ENCODE measurements around the gene FSD1. TPM values are rescaled to one million over a fixed set of nuclear protein-coding genes. Genes with fewer than 3 reads are reported as not detected.
"Not testable (repeated sequence)": the region's sequence is repeated elsewhere in the genome, so short reads cannot be mapped to it uniquely, and the experiment has no call there.

Gene FSD1
- total RNA-seq, 2 experiments from 2014 or later = 23.1 to 25.3 TPM

GRCh38 chr19:4286141-4286540 lies 18.3 kb upstream of the FSD1 start:
- ATAC-seq; H3K27me3 Mint-ChIP-seq; DNase-seq; H3K9me3 Mint-ChIP-seq (ENCODE audit: low read depth); H3K27ac Mint-ChIP-seq; H3K4me1 Mint-ChIP-seq; POLR2A ChIA-PET; H3K36me3 Mint-ChIP-seq (ENCODE audit: low read depth); intact Hi-C loops (cut with DNase I, micrococcal nuclease); H3K4me3 Mint-ChIP-seq; CTCF ChIA-PET: not testable (repeated sequence)

- no peak overlapping the region for H3K27ac Mint-ChIP-seq
- DNase-seq (no peak), ATAC-seq (no peak)
- intact Hi-C loops (cut with DNase I, micrococcal nuclease) = no loop called here
- ChIA-PET POLR2A (no interaction called here), CTCF (interaction anchor here (0.7 kb wide), 1 partner anchor 64 kb away, joined by 3 read pairs; no protein-coding TSS in a partner anchor)
- no peaks in the 10 kb centered on the region for H3K27me3 Mint-ChIP-seq
- H3K9me3 Mint-ChIP-seq (ENCODE audit: low read depth) = no peaks in the 10 kb centered on the region
- no peaks in the 10 kb centered on the region for H3K4me1 Mint-ChIP-seq
- H3K36me3 Mint-ChIP-seq (ENCODE audit: low read depth) = no peaks in the 10 kb centered on the region
- H3K4me3 Mint-ChIP-seq = no peak overlapping the region
Observed at GRCh38 chr19:4288091-4288777, 16.2 kb upstream of the FSD1 start.

DNA sequence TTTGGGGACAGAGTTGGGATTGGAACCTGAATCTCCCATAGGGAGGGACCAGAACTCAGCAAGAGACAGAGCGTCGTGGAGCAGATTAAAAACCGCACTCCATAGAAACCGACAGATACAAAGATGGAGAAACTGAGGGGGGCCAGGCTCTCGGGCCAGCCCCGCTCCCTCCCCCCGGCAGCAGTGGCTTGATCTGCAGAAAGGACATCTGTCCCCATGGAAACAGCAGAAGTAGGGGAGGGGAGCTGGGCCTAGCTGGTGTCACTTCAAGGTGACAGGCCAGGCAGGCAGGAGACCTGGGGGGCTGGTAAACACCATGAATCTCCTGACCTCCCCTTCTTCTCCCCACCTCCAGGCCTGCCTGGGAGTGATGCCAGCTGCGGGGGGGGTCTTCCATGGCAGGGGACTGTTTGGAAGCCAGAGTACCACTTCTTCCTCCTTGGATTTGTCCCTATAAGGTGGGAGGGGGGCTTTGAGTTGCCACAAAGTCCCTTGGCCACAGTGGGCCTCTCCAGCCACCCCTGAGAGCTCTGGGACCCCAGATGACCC lies 13.1 kb upstream of the FSD1 start:
- Mint-ChIP-seq H3K9me3 (ENCODE audit: low read depth) (no peaks in the 10 kb centered on the region), H3K27me3 (no peaks in the 10 kb centered on the region), H3K27ac (no peak overlapping the region), H3K4me3 (no peak overlapping the region), H3K36me3 (ENCODE audit: low read depth) (no peaks in the 10 kb centered on the region), H3K4me1 (no peaks in the 10 kb centered on the region)
- ChIA-PET POLR2A (no interaction called here), CTCF (interaction anchor here (0.6 kb wide), 1 partner anchor 279 kb away, joined by 3 read pairs; no protein-coding TSS in a partner anchor)
- ATAC-seq (no peak), DNase-seq (no peak)
- intact Hi-C loops (cut with DNase I, micrococcal nuclease) = no loop called here

DNA sequence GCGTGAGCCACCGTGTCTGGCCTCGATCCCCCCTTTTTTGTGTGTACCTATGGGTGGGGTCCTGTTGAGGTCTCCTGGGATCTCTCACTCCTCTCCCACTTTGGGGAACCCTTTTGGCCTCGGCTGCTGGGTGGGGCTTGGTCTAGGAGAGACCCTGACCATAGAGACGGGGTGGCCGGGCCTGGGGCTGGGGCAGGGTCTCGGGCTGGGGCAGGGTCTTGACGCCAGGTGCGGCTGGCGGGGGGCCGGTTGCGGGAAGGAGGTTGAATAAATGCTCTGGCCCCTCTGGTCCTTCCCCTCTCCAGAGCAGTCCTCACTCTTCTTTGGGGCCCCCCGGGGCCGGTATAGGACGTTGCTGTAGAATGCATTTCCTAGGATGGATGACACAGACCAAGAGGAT lies 11.9 kb upstream of the FSD1 start:
- ChIA-PET CTCF (interaction anchor here (0.6 kb wide), 1 partner anchor 353 kb away, joined by 3 read pairs; no protein-coding TSS in a partner anchor), POLR2A (no interaction called here)
- Mint-ChIP-seq H3K4me1 (peaks cover 2% of the 10 kb centered on the region), H3K9me3 (ENCODE audit: low read depth) (no peaks in the 10 kb centered on the region), H3K4me3 (no peak overlapping the region), H3K27me3 (no peaks in the 10 kb centered on the region), H3K27ac (no peak overlapping the region), H3K36me3 (ENCODE audit: low read depth) (no peaks in the 10 kb centered on the region)
- ATAC-seq (no peak), DNase-seq (no peak)
- intact Hi-C loops (cut with DNase I, micrococcal nuclease) = no loop called here

- intact Hi-C loops (cut with DNase I, micrococcal nuclease) = no loop called here
- POLR2A ChIA-PET = no interaction called here
- ATAC-seq = no peak
- Mint-ChIP-seq H3K36me3 (ENCODE audit: low read depth) (no peaks in the 10 kb centered on the region), H3K9me3 (ENCODE audit: low read depth) (no peaks in the 10 kb centered on the region), H3K27ac (no peak overlapping the region), H3K27me3 (no peaks in the 10 kb centered on the region), H3K4me1 (peaks cover 12% of the 10 kb centered on the region), H3K4me3 (no peak overlapping the region)
- no peak for DNase-seq
- CTCF ChIA-PET = interaction anchor here (0.9 kb wide), 1 partner anchor 28 kb away, joined by 4 read pairs; no protein-coding TSS in a partner anchor
Observed at GRCh38 chr19:4294389-4294788, 10.0 kb upstream of the FSD1 start.

GRCh38 chr19:4295972-4296771 lies 8.2 kb upstream of the FSD1 start:
- Mint-ChIP-seq H3K36me3 (ENCODE audit: low read depth) (no peaks in the 10 kb centered on the region), H3K9me3 (ENCODE audit: low read depth) (no peaks in the 10 kb centered on the region), H3K4me3 (no peak overlapping the region), H3K27ac (no peak overlapping the region), H3K27me3 (no peaks in the 10 kb centered on the region), H3K4me1 (peaks cover 17% of the 10 kb centered on the region)
- intact Hi-C loops (cut with DNase I, micrococcal nuclease) = no loop called here
- ChIA-PET POLR2A (no interaction called here), CTCF (interaction anchor here (0.6 to 1.4 kb wide), 3 partner anchors 29 to 128 kb away, joined by 3 to 6 read pairs (median 6); no protein-coding TSS in a partner anchor)
- no peak for ATAC-seq
- DNase-seq = no peak

DNA sequence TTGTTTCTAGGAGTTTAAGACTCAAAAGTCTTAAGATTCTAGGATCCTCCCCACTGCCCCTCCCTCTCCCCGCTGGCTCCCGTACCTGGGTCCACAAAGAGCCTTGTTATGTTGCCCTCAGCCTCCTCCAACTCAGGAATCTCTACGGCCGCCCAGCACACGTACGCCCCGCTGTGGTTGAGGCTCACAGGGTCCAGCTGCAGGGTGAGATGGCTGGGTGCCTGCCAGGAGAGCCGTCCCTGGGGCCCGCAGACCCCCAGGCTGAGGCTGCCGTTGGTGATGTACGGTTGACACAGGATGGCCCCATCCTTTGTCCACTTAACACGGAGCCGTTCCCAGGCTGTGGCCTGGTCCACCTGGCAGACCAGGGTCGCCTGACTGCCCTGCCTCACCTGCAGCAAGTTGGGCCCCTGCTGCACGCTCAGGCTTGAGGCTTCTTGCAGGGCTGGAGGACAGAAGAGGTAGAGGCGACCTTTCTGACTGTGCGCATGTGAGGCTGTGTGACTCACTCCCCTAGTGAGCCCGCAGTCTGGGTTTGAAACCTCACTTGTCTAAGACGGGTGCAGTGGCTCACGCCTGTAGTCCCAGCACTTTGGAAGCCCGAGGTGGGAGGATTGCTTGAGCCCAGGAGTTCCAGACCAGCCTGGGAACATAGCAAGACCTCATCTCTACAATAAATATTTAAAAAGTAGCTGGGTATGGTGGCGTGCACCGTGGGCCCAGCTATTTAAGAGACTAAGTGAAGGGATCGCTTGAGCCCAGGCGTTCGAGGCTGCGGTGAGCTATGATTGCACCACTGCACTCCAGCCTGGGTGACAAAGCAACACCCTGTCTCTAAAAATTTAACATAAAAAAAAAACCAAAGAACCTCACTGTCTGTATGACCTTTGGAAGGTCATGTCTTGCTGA lies 6.2 kb upstream of the FSD1 start:
- ATAC-seq (peak; percentile 83), DNase-seq (peak; percentile 76)
- POLR2A ChIA-PET = interaction anchor here (0.6 to 1.3 kb wide), 2 partner anchors 31 to 118 kb away, joined by 3 to 11 read pairs; no protein-coding TSS in a partner anchor
- H3K4me3 Mint-ChIP-seq = no peak overlapping the region
- H3K9me3 Mint-ChIP-seq (ENCODE audit: low read depth) = no peaks in the 10 kb centered on the region
- intact Hi-C loops (cut with DNase I, micrococcal nuclease) = no loop called here
- CTCF ChIA-PET = interaction anchor here (1.0 kb wide), 1 partner anchor 21 kb away, joined by 3 read pairs; no protein-coding TSS in a partner anchor
- H3K4me1 Mint-ChIP-seq = peaks cover 34% of the 10 kb centered on the region
- H3K36me3 Mint-ChIP-seq (ENCODE audit: low read depth) = no peaks in the 10 kb centered on the region
- no peaks in the 10 kb centered on the region for H3K27me3 Mint-ChIP-seq
- H3K27ac Mint-ChIP-seq = peak overlapping the region; percentile 48

- H3K4me1 Mint-ChIP-seq = peaks cover 42% of the 10 kb centered on the region
- DNase-seq = no peak
- peak overlapping the region; percentile 48 for H3K27ac Mint-ChIP-seq
- ATAC-seq = peak; percentile 4
- ChIA-PET POLR2A (interaction anchor here (0.6 to 1.3 kb wide), 2 partner anchors 32 to 119 kb away, joined by 3 to 11 read pairs; no protein-coding TSS in a partner anchor), CTCF (no interaction called here)
- intact Hi-C loops (cut with DNase I, micrococcal nuclease) = no loop called here
- H3K36me3 Mint-ChIP-seq (ENCODE audit: low read depth) = no peaks in the 10 kb centered on the region
- H3K27me3 Mint-ChIP-seq = no peaks in the 10 kb centered on the region
- no peaks in the 10 kb centered on the region for H3K9me3 Mint-ChIP-seq (ENCODE audit: low read depth)
- no peak overlapping the region for H3K4me3 Mint-ChIP-seq
Observed at GRCh38 chr19:4298810-4299550, 5.4 kb upstream of the FSD1 start.

- H3K27me3 Mint-ChIP-seq = no peaks in the 10 kb centered on the region
- DNase-seq (no peak), ATAC-seq (no peak)
- H3K9me3 Mint-ChIP-seq (ENCODE audit: low read depth) = no peaks in the 10 kb centered on the region
- peak overlapping the region; percentile 34 for H3K4me3 Mint-ChIP-seq
- intact Hi-C loops (cut with DNase I, micrococcal nuclease) = loop anchor here in 1 of 2 experiments (5.0 kb wide), 1 partner anchor 33 kb away; no protein-coding TSS in a partner anchor
- H3K36me3 Mint-ChIP-seq (ENCODE audit: low read depth) = no peaks in the 10 kb centered on the region
- H3K4me1 Mint-ChIP-seq = peaks cover 46% of the 10 kb centered on the region
- POLR2A ChIA-PET = no interaction called here
- H3K27ac Mint-ChIP-seq = peak overlapping the region; percentile 45
- CTCF ChIA-PET = no interaction called here
Observed at GRCh38 chr19:4300589-4300988, 3.8 kb upstream of the FSD1 start.

DNA sequence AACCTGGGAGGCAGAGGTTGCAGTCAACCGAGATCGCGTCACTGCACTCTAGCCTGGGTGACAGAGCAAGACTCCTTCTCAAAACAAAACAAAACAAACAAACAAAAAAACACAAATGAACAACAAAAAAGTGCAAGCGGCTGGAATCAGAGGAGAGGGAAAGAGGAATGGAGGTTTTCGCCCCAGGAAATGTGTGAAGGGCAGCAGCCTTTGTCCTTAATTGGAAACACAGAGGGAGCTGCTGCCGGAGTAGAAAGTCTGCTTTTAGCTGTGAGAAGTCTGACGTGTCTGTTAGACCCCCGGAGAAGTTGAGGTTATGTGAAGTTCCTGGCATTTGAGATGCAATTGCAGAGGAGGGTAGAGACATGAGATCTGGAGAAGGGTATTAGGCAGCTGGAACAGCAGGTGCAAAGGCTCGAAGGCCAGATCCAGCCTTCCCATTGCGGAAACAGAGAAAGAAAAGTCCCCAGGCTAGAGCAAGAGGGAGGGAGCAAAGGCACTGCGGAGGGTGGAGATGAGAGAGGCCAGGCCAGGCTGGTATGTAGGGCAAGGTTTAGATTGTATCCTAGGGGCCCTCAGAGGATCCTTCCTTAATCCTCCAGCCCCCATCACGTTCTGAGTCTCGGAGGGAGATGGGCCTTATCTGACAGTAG lies 2.7 kb upstream of the FSD1 start:
- ChIA-PET CTCF (interaction anchor here (0.5 to 0.9 kb wide), 4 partner anchors 35 to 1643 kb away, joined by 3 to 4 read pairs (median 3); partner anchors contain the start of gene CHAF1A), POLR2A (interaction anchor here (0.6 to 1.3 kb wide), 2 partner anchors 22 to 41 kb away, joined by 4 to 6 read pairs; partner anchors contain the start of gene MPND)
- Mint-ChIP-seq H3K4me1 (peaks cover 44% of the 10 kb centered on the region), H3K36me3 (ENCODE audit: low read depth) (no peaks in the 10 kb centered on the region), H3K4me3 (peak overlapping the region; percentile 79), H3K27me3 (no peaks in the 10 kb centered on the region), H3K9me3 (ENCODE audit: low read depth) (no peaks in the 10 kb centered on the region), H3K27ac (peak overlapping the region; percentile 92)
- DNase-seq = peak; percentile 39
- peak; percentile 14 for ATAC-seq
- intact Hi-C loops (cut with DNase I, micrococcal nuclease) = loop anchor here (2.0 to 5.0 kb wide), 2 partner anchors 34 to 73 kb away; partner anchors contain the start of gene EBI3 (in 1 of the 2)

All from activated CD4-positive, alpha-beta T cell treated with anti-CD3 and anti-CD28 coated beads for 36 hours (primary cell).